Stomach smooth muscle (tissue), 2 donors: ENCODE data around the gene GALK2.

Experiments
- H3K27ac ChIP-seq: one replicate; pipeline ENCODE4 v1.7.0; 2013; ENCODE audit warnings: mild to moderate bottlenecking, low read length, inconsistent platforms
- H3K27me3 ChIP-seq, 2 donors: one replicate each; pipeline ENCODE4 v1.7.0; 2013; ENCODE audit warnings: low read length in 2 of 2; ENCODE audit not compliant: insufficient read depth in 2 of 2, control insufficient read depth in 1 of 2
- H3K36me3 ChIP-seq, 2 donors: one replicate each; pipeline ENCODE4 v1.7.0; 2013; ENCODE audit warnings: low read length in 2 of 2; ENCODE audit not compliant: control insufficient read depth in 2 of 2, insufficient read depth in 2 of 2
- H3K4me1 ChIP-seq: one replicate; pipeline ENCODE4 v1.7.0; 2013; ENCODE audit warnings: low read length; ENCODE audit not compliant: control insufficient read depth, insufficient read depth
- H3K4me3 ChIP-seq, 2 donors: one replicate each; pipeline ENCODE4 v1.7.0; 2013; ENCODE audit warnings: low read length in 2 of 2
- H3K9ac ChIP-seq, 2 donors: one replicate each; pipeline ENCODE4 v1.7.0; 2013; ENCODE audit warnings: low read length in 2 of 2, mild to moderate bottlenecking in 1 of 2
- H3K9me3 ChIP-seq, 2 donors: one replicate each; pipeline ENCODE4 v1.7.0; 2013; ENCODE audit warnings: low read length in 2 of 2; ENCODE audit not compliant: control insufficient read depth in 2 of 2
- donor health status: healthy.
- donor health status: Pancreatic carcinoma.

GALK2 gene

DNA sequence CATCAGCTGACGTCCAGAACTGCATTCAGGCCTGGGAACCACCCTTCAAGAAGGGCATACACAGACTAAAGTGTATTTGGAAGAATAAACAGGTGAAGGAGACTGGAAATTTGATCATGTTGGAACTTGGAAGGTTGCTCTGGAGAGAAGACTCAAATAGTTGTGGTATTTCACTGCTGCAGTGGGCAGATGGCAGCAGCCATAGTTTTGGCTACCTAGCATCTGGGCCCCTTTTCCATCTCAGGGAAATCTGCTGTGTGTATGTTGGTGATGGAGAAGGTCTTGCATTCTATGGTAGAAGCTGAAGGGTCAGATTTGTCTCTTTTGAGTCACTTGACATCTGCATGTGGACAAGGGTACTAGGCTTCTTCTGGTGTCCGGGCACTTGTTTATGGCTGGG lies 138.6 kb downstream of the GALK2 start:
- no peak overlapping the region for H3K27ac ChIP-seq
- no peaks in the 10 kb centered on the region for H3K9me3 ChIP-seq
- no peak overlapping the region for H3K4me3 ChIP-seq
- H3K36me3 ChIP-seq = peaks cover 0 to 7% of the 10 kb centered on the region in 2 donors
- no peak overlapping the region for H3K9ac ChIP-seq
- no peaks in the 10 kb centered on the region for H3K27me3 ChIP-seq
- H3K4me1 ChIP-seq = no peaks in the 10 kb centered on the region

DNA sequence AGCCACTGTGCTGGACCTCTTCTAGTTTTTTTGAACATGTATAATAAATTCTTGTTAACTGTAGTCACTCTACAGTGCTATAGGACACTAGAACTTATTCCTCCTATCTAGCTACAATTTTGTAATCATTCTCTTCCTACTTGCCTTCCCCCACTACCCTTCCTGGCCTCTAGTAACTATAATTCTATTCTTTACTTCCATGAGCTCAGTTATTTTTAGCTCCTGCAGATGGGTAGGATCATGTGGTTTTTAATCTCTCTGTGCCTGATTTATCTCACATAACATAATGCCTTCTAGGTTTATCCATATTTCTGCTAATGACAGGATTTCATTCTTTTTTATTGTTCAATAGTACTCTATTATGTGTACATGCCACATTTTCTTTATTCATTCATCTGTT lies 139.8 kb downstream of the GALK2 start:
- H3K27ac ChIP-seq = no peak overlapping the region
- no peak overlapping the region for H3K9ac ChIP-seq

DNA sequence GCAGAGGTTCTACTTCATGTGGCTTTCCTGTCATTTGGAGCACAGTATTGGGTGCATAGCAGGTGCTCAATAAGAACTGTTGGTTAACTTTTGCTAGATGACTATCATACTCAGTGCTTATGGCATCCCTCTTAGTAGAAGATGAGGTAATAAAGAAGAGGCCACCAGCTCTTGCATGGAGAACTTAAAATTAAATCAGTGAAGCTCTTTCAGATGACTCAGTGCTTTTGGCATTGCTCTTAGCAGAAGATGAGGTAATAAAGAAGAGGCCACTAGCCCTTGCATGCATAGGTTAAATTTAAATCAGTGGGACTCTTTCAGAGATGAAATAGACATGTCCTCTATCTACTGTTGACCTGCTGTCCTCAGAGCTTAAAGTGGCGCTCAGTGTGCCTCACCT lies 143.6 kb downstream of the GALK2 start:
- no peak overlapping the region for H3K27ac ChIP-seq
- H3K4me3 ChIP-seq = no peak overlapping the region
- H3K27me3 ChIP-seq = no peaks in the 10 kb centered on the region
- no peaks in the 10 kb centered on the region for H3K9me3 ChIP-seq
- peaks cover 9% of the 10 kb centered on the region for H3K4me1 ChIP-seq
- no peaks in the 10 kb centered on the region for H3K36me3 ChIP-seq
- H3K9ac ChIP-seq = no peak overlapping the region

More for the DNA sequence above, 139.8 kb downstream of the GALK2 start:
- Histone ChIP-seq H3K4me1 (peaks cover 6% of the 10 kb centered on the region), H3K36me3 (no peaks in the 10 kb centered on the region), H3K9me3 (no peaks in the 10 kb centered on the region), H3K4me3 (no peak overlapping the region), H3K27me3 (no peaks in the 10 kb centered on the region)

DNA sequence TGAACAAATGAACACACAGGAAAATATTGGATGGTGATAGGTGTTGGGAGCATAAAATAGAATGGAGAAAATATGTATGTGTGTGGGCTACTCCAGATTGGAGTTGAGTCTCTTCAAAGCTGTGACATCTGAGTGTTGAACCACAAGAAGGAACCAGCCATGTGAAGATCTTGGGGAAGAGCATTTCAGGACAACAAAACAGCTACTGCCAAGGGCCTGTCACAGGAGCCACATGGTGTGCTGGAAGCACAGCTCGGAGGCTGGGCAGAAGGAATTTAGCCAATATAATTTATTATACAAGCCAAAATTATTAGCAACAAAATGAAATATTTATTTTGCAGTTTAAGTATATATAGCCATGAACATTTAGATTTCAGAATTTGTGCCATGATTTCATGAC lies 144.7 kb downstream of the GALK2 start:
- Histone ChIP-seq H3K4me3 (no peak overlapping the region), H3K4me1 (peaks cover 9% of the 10 kb centered on the region), H3K9me3 (no peaks in the 10 kb centered on the region), H3K27me3 (no peaks in the 10 kb centered on the region), H3K9ac (no peak overlapping the region), H3K36me3 (peaks cover 3% of the 10 kb centered on the region in 2 donors), H3K27ac (no peak overlapping the region)

DNA sequence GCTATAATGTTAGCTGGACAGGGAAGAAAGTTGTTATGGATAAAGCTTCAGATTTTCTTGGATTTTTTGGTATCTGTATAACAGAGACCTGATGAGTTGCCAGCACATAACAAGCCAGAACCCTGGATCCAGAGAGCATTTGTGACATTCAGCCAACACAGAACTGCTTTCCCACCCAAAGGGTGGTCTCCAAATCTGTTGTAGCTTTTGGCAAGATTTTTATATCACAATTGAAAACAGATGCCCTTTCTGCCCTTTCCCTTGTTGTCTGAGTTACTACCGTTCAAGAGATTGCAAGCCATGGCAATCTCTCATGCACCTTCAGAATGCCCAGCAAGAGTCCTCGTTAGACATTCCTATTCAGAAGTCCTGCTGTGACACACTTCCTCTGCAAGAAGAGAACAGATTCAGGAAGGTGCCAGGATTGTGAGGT lies 145.4 kb downstream of the GALK2 start:
- Histone ChIP-seq H3K36me3 (peaks cover 9 to 10% of the 10 kb centered on the region in 2 donors), H3K4me1 (peaks cover 9% of the 10 kb centered on the region), H3K27ac (no peak overlapping the region), H3K27me3 (no peaks in the 10 kb centered on the region), H3K4me3 (no peak overlapping the region), H3K9me3 (no peaks in the 10 kb centered on the region), H3K9ac (no peak overlapping the region)

DNA sequence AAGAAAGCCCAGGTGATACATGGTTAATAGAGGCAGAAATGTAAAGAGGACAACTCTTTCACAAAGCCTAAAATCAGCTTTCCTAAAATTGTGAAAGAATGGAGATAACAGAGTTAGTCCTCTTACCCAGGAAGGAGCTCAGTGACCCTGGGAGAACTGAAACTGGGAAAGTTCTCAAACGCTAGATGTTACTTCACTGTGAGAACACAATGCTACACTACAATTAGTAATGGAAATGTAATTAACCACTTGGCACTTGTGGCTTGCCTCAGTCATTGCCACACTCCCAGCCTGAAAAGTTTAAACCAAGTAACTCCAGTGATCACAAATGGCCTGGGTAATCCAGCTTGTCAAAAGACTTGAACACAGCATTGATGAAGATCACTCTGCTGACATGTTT lies 150.3 kb downstream of the GALK2 start:
- Histone ChIP-seq H3K4me3 (no peak overlapping the region), H3K36me3 (peaks cover 10 to 14% of the 10 kb centered on the region in 2 donors), H3K27ac (no peak overlapping the region), H3K4me1 (peaks cover 3% of the 10 kb centered on the region), H3K9me3 (no peaks in the 10 kb centered on the region), H3K9ac (no peak overlapping the region), H3K27me3 (no peaks in the 10 kb centered on the region)

DNA sequence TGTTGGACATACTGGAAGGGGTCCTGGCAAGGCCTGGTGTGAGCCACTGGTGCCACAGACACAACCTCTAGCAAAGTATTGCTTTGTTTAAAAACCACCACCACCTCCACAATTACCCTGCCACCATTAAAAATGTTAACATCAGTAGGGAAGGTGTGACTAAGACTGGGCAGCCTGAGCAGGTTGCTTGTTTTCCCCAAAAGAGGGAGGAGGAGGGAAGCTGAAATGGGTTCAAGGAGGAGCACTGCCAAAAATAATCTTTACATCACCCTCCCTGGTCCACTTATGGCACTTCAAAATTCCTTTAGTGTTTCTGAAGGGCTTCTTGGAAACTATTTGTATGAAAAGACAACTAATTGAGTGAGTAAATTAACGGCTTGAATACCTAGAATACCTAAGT lies 153.2 kb downstream of the GALK2 start:
- no peak overlapping the region for H3K27ac ChIP-seq
- no peak overlapping the region for H3K9ac ChIP-seq
- H3K9me3 ChIP-seq = no peaks in the 10 kb centered on the region
- H3K27me3 ChIP-seq = no peaks in the 10 kb centered on the region
- no peaks in the 10 kb centered on the region for H3K4me1 ChIP-seq
- H3K36me3 ChIP-seq = peaks cover 10 to 14% of the 10 kb centered on the region in 2 donors
- no peak overlapping the region for H3K4me3 ChIP-seq

DNA sequence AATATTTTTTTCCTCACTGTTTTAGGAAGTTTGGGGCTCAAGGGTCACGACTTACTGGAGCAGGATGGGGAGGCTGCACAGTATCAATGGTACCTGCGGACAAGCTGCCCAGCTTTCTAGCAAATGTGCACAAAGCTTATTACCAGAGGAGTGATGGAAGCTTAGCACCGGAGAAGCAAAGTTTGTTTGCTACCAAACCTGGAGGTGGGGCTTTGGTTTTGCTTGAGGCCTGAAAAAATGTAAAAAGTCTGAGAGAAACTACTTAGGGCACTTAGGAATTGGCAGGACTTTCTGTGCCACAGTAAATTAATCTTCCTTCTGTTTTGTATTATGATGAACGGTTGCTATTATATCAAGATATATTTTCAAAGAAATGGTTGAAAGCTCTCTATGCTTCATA lies 157.9 kb downstream of the GALK2 start:
- H3K9ac ChIP-seq = no peak overlapping the region
- no peaks in the 10 kb centered on the region for H3K4me1 ChIP-seq
- no peak overlapping the region for H3K27ac ChIP-seq
- H3K9me3 ChIP-seq = no peaks in the 10 kb centered on the region
- no peak overlapping the region for H3K4me3 ChIP-seq
- peaks cover 0 to 2% of the 10 kb centered on the region in 2 donors for H3K36me3 ChIP-seq
- no peaks in the 10 kb centered on the region for H3K27me3 ChIP-seq

DNA sequence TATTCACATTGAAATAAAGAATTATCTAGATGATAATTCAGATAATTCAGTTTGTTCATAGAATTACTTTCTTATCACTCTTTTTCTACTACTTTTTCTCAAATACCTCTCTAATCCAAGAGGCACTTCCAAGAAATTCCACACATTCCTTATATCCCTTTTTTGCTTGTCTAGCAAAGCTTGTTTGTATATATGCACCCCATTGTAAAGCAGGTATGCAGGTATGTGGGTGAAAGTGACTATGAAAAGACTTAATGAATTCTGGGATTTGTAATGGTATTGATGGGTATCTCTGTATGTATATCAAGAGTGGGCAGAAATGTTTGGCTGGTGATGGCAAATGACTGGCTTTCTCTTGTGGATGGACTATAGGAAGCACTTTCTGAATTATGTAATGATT lies 158.9 kb downstream of the GALK2 start:
- no peak overlapping the region for H3K4me3 ChIP-seq
- no peak overlapping the region for H3K9ac ChIP-seq
- no peaks in the 10 kb centered on the region for H3K27me3 ChIP-seq
- no peaks in the 10 kb centered on the region for H3K4me1 ChIP-seq
- no peak overlapping the region for H3K27ac ChIP-seq
- H3K9me3 ChIP-seq = no peaks in the 10 kb centered on the region
- H3K36me3 ChIP-seq = no peaks in the 10 kb centered on the region

DNA sequence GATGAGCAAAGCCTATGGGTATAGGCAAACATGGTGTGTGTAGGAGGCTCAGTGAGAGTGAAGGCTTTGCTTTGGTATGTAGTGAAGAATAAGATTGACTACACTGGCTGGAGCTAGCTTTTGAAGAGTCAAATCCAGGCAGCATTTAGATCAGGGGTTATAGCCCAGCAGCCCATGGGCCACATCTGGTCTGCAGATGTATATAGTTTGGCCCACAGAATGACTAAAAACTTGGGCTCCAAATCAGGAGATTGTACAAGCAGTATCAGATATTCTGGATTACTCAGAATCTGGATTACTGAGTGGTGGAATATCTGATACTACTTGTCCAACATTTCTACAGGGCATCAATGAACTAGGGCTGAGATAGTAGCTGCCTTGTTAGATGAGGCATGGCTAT lies 160.1 kb downstream of the GALK2 start:
- H3K36me3 ChIP-seq = no peaks in the 10 kb centered on the region
- no peak overlapping the region for H3K4me3 ChIP-seq
- H3K9ac ChIP-seq = no peak overlapping the region
- no peaks in the 10 kb centered on the region for H3K9me3 ChIP-seq
- no peaks in the 10 kb centered on the region for H3K4me1 ChIP-seq
- H3K27me3 ChIP-seq = no peaks in the 10 kb centered on the region
- no peak overlapping the region for H3K27ac ChIP-seq

DNA sequence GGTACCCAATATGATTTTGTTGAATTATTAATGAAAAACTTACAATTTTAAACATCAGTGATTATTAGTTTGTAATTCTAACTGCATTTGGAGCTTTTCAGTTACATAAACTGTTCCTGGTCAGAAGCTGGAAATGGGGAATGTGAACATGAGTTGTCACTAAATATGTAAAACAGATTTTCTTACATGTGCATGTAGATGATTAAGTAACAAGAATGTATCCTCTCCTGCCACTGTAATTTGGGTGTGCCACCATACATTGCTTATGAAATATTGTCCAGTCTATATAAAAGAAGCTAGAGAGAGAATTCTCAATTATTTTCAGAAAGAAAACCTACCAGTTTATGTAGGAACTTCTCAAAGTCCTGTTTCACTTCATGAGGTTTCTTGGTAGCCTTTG lies 161.4 kb downstream of the GALK2 start:
- H3K27ac ChIP-seq = no peak overlapping the region
- H3K27me3 ChIP-seq = no peaks in the 10 kb centered on the region
- no peaks in the 10 kb centered on the region for H3K36me3 ChIP-seq
- H3K4me3 ChIP-seq = no peak overlapping the region
- H3K9ac ChIP-seq = no peak overlapping the region
- H3K9me3 ChIP-seq = no peaks in the 10 kb centered on the region
- no peaks in the 10 kb centered on the region for H3K4me1 ChIP-seq
